A549 (cell line): ENCODE data around the gene EIF4E2. TPM values are rescaled to one million over a fixed set of nuclear protein-coding genes. Genes with fewer than 3 reads are reported as not detected.

Experiments
- ATAC-seq, 2 experiments: fragments of 200-7000 bp in 1 of 2; fragments of >200 bp in 1 of 2; cut with Nextera tagmentation in 1 of 2; cut with Tn5 transposase in 1 of 2; 3 replicates each; pipeline versions ENCODE4 v1.8.0 to v1.9.1; 2018 to 2020; ENCODE audit warnings: mild to moderate bottlenecking in 1 of 2, moderate library complexity in 1 of 2
- CTCF ChIA-PET: fragments of 300-600 bp; sonication (Branson Sonifier 250); formaldehyde crosslinking; extraction: SDS; loops from one replicate; lab custom pipeline; 2021; ENCODE audit warnings: antibody characterized with exemption, inconsistent platforms; lab: Yijun Ruan, JAX
- POLR2A ChIA-PET: fragments of 350-600 bp; formaldehyde crosslinking; extraction: SDS; loops from one replicate; lab custom pipeline; 2021; ENCODE audit warnings: antibody characterized with exemption, inconsistent platforms; lab: Yijun Ruan, JAX
- DNase-seq, 2 experiments: peaks; one replicate each; pipeline versions ENCODE4 v3.0.0 to v3.0.0-alpha.2; 2011 to 2016; ENCODE audit warnings: low read depth in 1 of 2, low spot score in 1 of 2
- FAIRE-seq: peaks from 2 replicates; lab custom pipeline; 2011; peaks lifted over from hg19 to GRCh38; lab: Jason Lieb, UNC
- H3K27ac ChIP-seq, 2 experiments: fragments of >200 bp; sonication (Bioruptor Twin); formaldehyde crosslinking; 3 replicates each; pipeline ENCODE4 v1.5.1; 2016 to 2017
- H3K4me1 ChIP-seq: fragments of >200 bp; sonication (Bioruptor Twin); formaldehyde crosslinking; 3 replicates; pipeline ENCODE4 v1.6.1; 2016
- H3K4me2 ChIP-seq: fragments of >200 bp; sonication (Bioruptor Twin); formaldehyde crosslinking; 3 replicates; pipeline ENCODE4 v1.6.1; 2016
- H3K4me3 ChIP-seq: fragments of >200 bp; sonication (Bioruptor Twin); formaldehyde crosslinking; 3 replicates; pipeline ENCODE4 v1.5.1; 2016
- H3K9me3 ChIP-seq: fragments of >200 bp; sonication (Bioruptor Twin); formaldehyde crosslinking; 3 replicates; pipeline ENCODE4 v1.6.1; 2016
- BHLHE40 ChIP-seq: IDR thresholded peaks from 2 replicates; pipeline ENCODE4 v1.6.1; 2012; ENCODE audit warnings: low read depth, low read length, inconsistent platforms
- CHD2 ChIP-seq: fragments of 150-350 bp; IDR thresholded peaks from 2 replicates; pipeline ENCODE4 v1.6.1; 2014; ENCODE audit warnings: low read length; ENCODE audit not compliant: partially characterized antibody
- EHF ChIP-seq: fragments of 250-450 bp; sonication (Bioruptor Pico); IDR thresholded peaks from 2 replicates; pipeline ENCODE4 v1.5.0; 2020; ENCODE audit warnings: mild to moderate bottlenecking
- FOSB ChIP-seq: fragments of 250-450 bp; sonication (Bioruptor Pico); IDR thresholded peaks from 2 replicates; pipeline ENCODE4 v1.5.0; 2020; ENCODE audit warnings: mild to moderate bottlenecking, moderate library complexity
- FOSL2 ChIP-seq, 2 experiments: fragments of 450-650 bp in 1 of 2; fragments of >200 bp in 1 of 2; sonication (Bioruptor Twin) in 1 of 2; formaldehyde crosslinking; IDR thresholded peaks; 2 replicates each; pipeline versions ENCODE4 v1.5.0 to v1.6.1; 2016 to 2020; ENCODE audit warnings: mild to moderate bottlenecking in 1 of 2, moderate library complexity in 1 of 2
- JUNB ChIP-seq: fragments of >200 bp; sonication (Bioruptor Twin); formaldehyde crosslinking; IDR thresholded peaks from 2 replicates; pipeline ENCODE4 v1.6.1; 2016
- MAFK ChIP-seq: fragments of 450-650 bp; IDR thresholded peaks from 2 replicates; pipeline ENCODE4 v1.6.1; 2014; ENCODE audit not compliant: partially characterized antibody
- MYC ChIP-seq: IDR thresholded peaks from 2 replicates; pipeline ENCODE4 v1.6.1; 2012; ENCODE audit warnings: mild to moderate bottlenecking, inconsistent platforms, low read length, improper control_type of control experiment, borderline replicate concordance
- NFE2L2 ChIP-seq: fragments of 150-350 bp; conservative IDR thresholded peaks from 2 replicates; pipeline ENCODE4 v1.6.1; 2014; ENCODE audit warnings: low read length
- PHF8 ChIP-seq: fragments of 200-600 bp; sonication (generic); IDR thresholded peaks from 2 replicates; pipeline ENCODE4 v1.6.1; 2016; ENCODE audit warnings: low read depth, mild to moderate bottlenecking, antibody characterized with exemption, moderate library complexity, borderline replicate concordance
- SREBF2 ChIP-seq: fragments of 450-650 bp; IDR thresholded peaks from 2 replicates; pipeline ENCODE4 v1.6.1; 2014; ENCODE audit warnings: mild to moderate bottlenecking, moderate library complexity
- TFCP2L1 ChIP-seq: fragments of 250-450 bp; sonication (Bioruptor Pico); IDR thresholded peaks from 2 replicates; pipeline ENCODE4 v1.5.0; 2021; ENCODE audit warnings: mild to moderate bottlenecking
- ZC3H11A ChIP-seq: fragments of 450-650 bp; IDR thresholded peaks from 2 replicates; pipeline ENCODE4 v1.6.1; 2014; ENCODE audit warnings: antibody characterized with exemption, mild to moderate bottlenecking
- ZFP36 ChIP-seq: fragments of 450-650 bp; IDR thresholded peaks from 2 replicates; pipeline ENCODE4 v1.6.1; 2014; ENCODE audit warnings: borderline replicate concordance; ENCODE audit not compliant: partially characterized antibody
- WGBS: methylation state at CpG from one replicate; pipeline ENCODE4 v1.1.6; 2017; ENCODE audit errors: missing lambda C conversion rate; 5-methylcytosine and 5-hydroxymethylcytosine counted together
- polyA plus RNA-seq, 4 experiments: library from polyadenylated mRNA; depleted of rRNA in 3 of 4; stranded (reverse); fragments of >200 nt; fragmentation: RNase III in 1 of 4; extraction: RNeasy Plus Mini Kit Qiagen cat#74134 plus additional on column Dnase treatment in 1 of 4; gene quantifications; 2 replicates in 3 of 4; 3 replicates in 1 of 4; pipeline ENCODE4 v1.2.3, GENCODE V29; 2011 to 2017
- TF ChIP-seq, protein P1 (sequence below): fragments of 250-450 bp; sonication (Bioruptor Pico); IDR thresholded peaks from 2 replicates; pipeline ENCODE4 v1.5.0; 2020; ENCODE audit warnings: low read depth, mild to moderate bottlenecking, moderate library complexity
- TF ChIP-seq, protein P2 (sequence below): fragments of 150-350 bp; IDR thresholded peaks from 2 replicates; pipeline ENCODE4 v1.6.1; 2014; ENCODE audit warnings: low read depth, mild to moderate bottlenecking, low read length
- TF ChIP-seq, protein P3 (sequence below): fragments of 450-650 bp; IDR thresholded peaks from 2 replicates; pipeline ENCODE4 v1.6.1; 2014; ENCODE audit warnings: antibody characterized with exemption

EIF4E2 gene
- polyA plus RNA-seq, 2 of the 4 experiments (the other 2 are of a cell fraction): 49.1 to 177 TPM

DNA sequence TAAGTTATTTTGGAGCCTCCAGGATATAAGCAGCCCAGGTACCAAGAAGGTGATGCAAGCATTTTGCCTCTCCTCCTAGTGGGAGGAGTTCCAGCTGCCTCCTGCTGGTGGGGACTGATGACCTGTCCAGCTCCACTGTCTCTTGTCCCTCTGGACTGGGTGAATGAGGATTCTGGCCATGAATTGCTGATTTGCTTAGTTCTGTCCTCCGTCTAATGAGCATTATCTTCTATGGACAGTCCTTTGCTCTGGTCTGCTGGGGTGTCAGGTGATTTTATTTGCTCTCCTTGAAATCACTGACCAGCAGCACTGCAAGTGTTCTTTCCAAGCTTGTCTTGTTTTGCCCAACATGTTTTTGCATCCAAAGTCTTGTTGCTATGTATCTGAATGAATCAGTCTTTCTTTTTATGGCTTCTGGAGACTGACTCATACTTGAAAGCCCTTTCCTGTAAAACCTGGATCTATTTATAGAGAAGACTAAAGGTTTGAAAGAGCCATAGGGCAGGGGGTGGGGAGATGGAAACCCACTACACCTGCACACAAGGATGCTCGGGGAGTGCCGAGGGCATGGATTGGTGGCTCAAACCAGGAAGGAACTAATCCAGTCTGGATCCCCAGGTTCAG lies 42.4 kb downstream of the EIF4E2 start:
- Histone ChIP-seq H3K4me3 (no peak overlapping the region), H3K27ac (peak overlapping the region; percentile 26 to 60; a peak in 3 of 6 replicates), H3K9me3 (no peaks in the 10 kb centered on the region), H3K4me1 (peaks cover 31% of the 10 kb centered on the region), H3K4me2 (peak overlapping the region; percentile 47)
- ChIA-PET POLR2A (no interaction called here), CTCF (interaction anchor here (0.9 to 6.1 kb wide), 7 partner anchors 11 to 42 kb away, joined by 3 to 33 read pairs (median 4); partner anchors contain the start of genes EFHD1, EIF4E2 and TIGD1)
- TF ChIP-seq JUNB (peak; percentile 49; the same call in 1 of the 2 replicates), FOSL2 (IDR thresholded peaks at IDR 0.05) (0 out of 2 replicates have a peak, but pooled peaks have one; percentile 17), FOSL2 (CRISPR knock-in tag; IDR thresholded peaks at IDR 0.05) (peak; percentile 84), ZFP36 (no peak), BHLHE40 (no peak)
- DNase-seq (peak; percentile 38 to 77), ATAC-seq (peak; percentile 66 to 79), FAIRE-seq (no peak)
- WGBS: 78% methylated on average over 3 of the region's 3 CpGs

DNA sequence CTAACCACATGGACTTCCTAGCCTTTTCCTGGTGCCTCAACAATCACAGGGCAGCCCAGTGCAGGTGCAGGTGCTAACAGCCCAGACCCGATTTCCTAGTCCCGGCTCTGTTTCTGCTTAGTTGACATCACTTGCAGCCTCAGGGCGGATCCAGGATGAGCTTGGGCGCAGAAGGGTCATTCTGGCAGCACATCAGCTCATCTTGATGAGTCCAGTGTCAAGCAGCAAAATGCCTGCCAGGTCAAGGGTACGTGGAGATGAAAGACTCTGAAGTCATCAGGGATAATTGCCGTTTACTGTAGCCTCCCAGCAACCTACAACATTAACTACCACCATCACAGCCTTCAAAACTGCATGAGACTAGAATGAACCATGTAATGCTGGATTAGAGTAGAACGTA lies 43.5 kb downstream of the EIF4E2 start:
- TF ChIP-seq FOSB (CRISPR knock-in tag): no peak
- TF ChIP-seq NFE2L2: no peak
- TF ChIP-seq CHD2: no peak
- TF ChIP-seq ZC3H11A: no peak
- Histone ChIP-seq H3K9me3 (no peaks in the 10 kb centered on the region), H3K4me2 (no peak overlapping the region), H3K4me1 (peaks cover 24% of the 10 kb centered on the region), H3K4me3 (no peak overlapping the region), H3K27ac (no peak overlapping the region)
- ChIA-PET POLR2A (no interaction called here), CTCF (interaction anchor here (0.8 to 6.1 kb wide), 5 partner anchors 11 to 43 kb away, joined by 3 to 33 read pairs (median 6); partner anchors contain the start of genes EIF4E2 and TIGD1)
- FAIRE-seq (no peak), ATAC-seq (no peak), DNase-seq (no peak)
- WGBS: 83% methylated on average over 6 of the region's 7 CpGs

DNA sequence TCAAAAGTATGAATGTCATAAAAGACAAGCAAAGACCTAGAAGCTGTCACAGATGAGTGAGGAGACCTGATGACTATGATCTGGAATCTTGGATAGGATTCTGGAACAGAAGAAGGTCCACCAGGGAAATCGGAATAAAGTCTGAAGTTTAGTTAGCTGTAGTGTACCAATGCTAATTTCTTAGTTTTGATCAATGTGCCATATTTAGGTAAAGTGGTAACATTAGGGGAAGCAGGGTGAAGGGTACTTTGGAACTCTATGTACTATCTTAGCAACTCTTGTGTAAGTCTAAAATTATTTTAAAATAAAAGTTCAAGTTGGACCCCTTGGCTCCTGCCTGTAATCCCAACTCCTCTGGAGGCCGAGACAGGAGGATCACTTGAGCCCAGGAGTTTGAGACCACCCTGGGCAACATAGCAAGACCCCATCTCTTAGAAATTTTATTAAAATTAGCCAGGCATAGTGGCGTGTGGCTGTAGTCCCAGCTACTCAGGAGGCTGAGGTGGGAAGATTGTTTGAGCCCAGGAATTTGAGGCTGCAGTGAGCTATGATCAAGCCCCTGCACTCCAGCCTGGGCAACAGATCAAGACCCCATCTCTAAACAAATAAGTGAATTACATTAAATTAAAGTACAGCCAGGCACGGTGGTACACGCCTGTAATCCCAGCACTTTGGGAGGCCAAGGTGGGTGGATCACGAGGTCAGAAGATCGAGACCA lies 47.0 kb downstream of the EIF4E2 start:
- no peak overlapping the region for H3K4me3 ChIP-seq
- DNase-seq (no peak), FAIRE-seq (no peak), ATAC-seq (no peak)
- H3K27ac ChIP-seq: no peak overlapping the region
- ChIA-PET CTCF (interaction anchor here (0.7 to 3.5 kb wide), 2 partner anchors 14 to 256 kb away, joined by 3 to 14 read pairs; no protein-coding TSS in a partner anchor), POLR2A (no interaction called here)
- 81% methylated on average over 7 of the region's 7 CpGs for WGBS
- TF ChIP-seq, protein P1, sequence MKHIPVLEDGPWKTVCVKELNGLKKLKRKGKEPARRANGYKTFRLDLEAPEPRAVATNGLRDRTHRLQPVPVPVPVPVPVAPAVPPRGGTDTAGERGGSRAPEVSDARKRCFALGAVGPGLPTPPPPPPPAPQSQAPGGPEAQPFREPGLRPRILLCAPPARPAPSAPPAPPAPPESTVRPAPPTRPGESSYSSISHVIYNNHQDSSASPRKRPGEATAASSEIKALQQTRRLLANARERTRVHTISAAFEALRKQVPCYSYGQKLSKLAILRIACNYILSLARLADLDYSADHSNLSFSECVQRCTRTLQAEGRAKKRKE: no peak
- TF ChIP-seq MYC (no peak), MAFK (no peak), PHF8 (no peak), TFCP2L1 (CRISPR knock-in tag) (no peak), EHF (CRISPR knock-in tag) (no peak), SREBF2 (no peak)
- TF ChIP-seq, protein P2, sequence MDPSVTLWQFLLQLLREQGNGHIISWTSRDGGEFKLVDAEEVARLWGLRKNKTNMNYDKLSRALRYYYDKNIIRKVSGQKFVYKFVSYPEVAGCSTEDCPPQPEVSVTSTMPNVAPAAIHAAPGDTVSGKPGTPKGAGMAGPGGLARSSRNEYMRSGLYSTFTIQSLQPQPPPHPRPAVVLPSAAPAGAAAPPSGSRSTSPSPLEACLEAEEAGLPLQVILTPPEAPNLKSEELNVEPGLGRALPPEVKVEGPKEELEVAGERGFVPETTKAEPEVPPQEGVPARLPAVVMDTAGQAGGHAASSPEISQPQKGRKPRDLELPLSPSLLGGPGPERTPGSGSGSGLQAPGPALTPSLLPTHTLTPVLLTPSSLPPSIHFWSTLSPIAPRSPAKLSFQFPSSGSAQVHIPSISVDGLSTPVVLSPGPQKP: no peak
- TF ChIP-seq, protein P3, sequence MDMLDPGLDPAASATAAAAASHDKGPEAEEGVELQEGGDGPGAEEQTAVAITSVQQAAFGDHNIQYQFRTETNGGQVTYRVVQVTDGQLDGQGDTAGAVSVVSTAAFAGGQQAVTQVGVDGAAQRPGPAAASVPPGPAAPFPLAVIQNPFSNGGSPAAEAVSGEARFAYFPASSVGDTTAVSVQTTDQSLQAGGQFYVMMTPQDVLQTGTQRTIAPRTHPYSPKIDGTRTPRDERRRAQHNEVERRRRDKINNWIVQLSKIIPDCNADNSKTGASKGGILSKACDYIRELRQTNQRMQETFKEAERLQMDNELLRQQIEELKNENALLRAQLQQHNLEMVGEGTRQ: no peak
- H3K4me2 ChIP-seq: no peak overlapping the region
- peaks cover 11% of the 10 kb centered on the region for H3K4me1 ChIP-seq
- no peaks in the 10 kb centered on the region for H3K9me3 ChIP-seq
